Endothelial cell of umbilical vein (primary cell): Measurements from ENCODE around the gene RPS6KA6. TPM values are rescaled to one million over a fixed set of nuclear protein-coding genes. Genes with fewer than 3 reads are reported as not detected.
"Not testable (repeated sequence)": the region's sequence is repeated elsewhere in the genome, so short reads cannot be mapped to it uniquely, and the experiment has no call there.

Experiments
- BruUV-seq: library from RNA; stranded (reverse); fragments of 400-500 nt; replicated peaks from 2 replicates; lab custom pipeline; 2021; lab: Mats Ljungman, UMichigan
- CTCF ChIA-PET: fragments of 300-600, 350-600 bp; sonication (Branson Sonifier 250); formaldehyde crosslinking; loops from one replicate; lab custom pipeline; 2021; ENCODE audit warnings: antibody characterized with exemption, inconsistent platforms; lab: Charles Lee
- POLR2A ChIA-PET: fragments of 300-600, 350-600 bp; sonication (Branson Sonifier 250); formaldehyde crosslinking; loops from one replicate; lab custom pipeline; 2021; ENCODE audit warnings: antibody characterized with exemption, inconsistent platforms; lab: Charles Lee
- DNase-seq: peaks from one replicate; pipeline ENCODE4 v3.0.0-alpha.2; 2011; ENCODE audit warnings: low read depth, low spot score
- FAIRE-seq: peaks from 2 replicates; lab custom pipeline; 2011; peaks lifted over from hg19 to GRCh38; lab: Jason Lieb, UNC
- H2AFZ ChIP-seq: 2 replicates; pipeline ENCODE4 v1.6.0; 2012; ENCODE audit warnings: low read depth, low read length, control low read depth, inconsistent platforms
- H3K27ac ChIP-seq: 2 replicates; pipeline ENCODE4 v1.5.1; 2011; ENCODE audit warnings: low read depth, mild to moderate bottlenecking, control low read depth, low read length, moderate library complexity; ENCODE audit not compliant: insufficient read depth
- H3K27me3 ChIP-seq, 2 experiments: 2 replicates each; pipeline versions ENCODE4 v1.6.0 to v1.6.1; 2011; ENCODE audit warnings: low read length in 2 of 2, mixed read lengths in 1 of 2; ENCODE audit not compliant: control insufficient read depth in 2 of 2, insufficient read depth in 2 of 2
- H3K36me3 ChIP-seq, 2 experiments: 2 replicates in 1 of 2; 3 replicates in 1 of 2; pipeline ENCODE4 v1.5.1; 2011; ENCODE audit warnings: low read length in 2 of 2, mild to moderate bottlenecking in 1 of 2, moderate library complexity in 1 of 2; ENCODE audit not compliant: control insufficient read depth in 2 of 2, insufficient read depth in 2 of 2; ENCODE audit errors: extremely low read depth in 1 of 2
- H3K4me1 ChIP-seq: 3 replicates; pipeline ENCODE4 v1.5.1; 2011; ENCODE audit warnings: mild to moderate bottlenecking, low read length; ENCODE audit not compliant: control insufficient read depth, insufficient read depth; ENCODE audit errors: extremely low read depth
- H3K4me2 ChIP-seq: 2 replicates; pipeline ENCODE4 v1.6.1; 2011; ENCODE audit warnings: low read length, control low read depth, mixed read lengths; ENCODE audit not compliant: insufficient read depth
- H3K4me3 ChIP-seq, 3 experiments: fragments of 200-600 bp in 1 of 3; sonication (generic), shearing (Covaris generic) in 1 of 3; replicated peaks in 1 of 3; 2 replicates each; pipeline ENCODE4 v1.5.1; 2011 to 2016; ENCODE audit warnings: control low read depth in 3 of 3, low read length in 3 of 3, mild to moderate bottlenecking in 2 of 3, inconsistent platforms in 1 of 3, low read depth in 1 of 3, moderate library complexity in 1 of 3; ENCODE audit not compliant: insufficient read depth in 1 of 3
- H3K79me2 ChIP-seq: 2 replicates; pipeline ENCODE4 v1.6.0; 2012; ENCODE audit warnings: low read length, inconsistent platforms; ENCODE audit not compliant: control insufficient read depth, insufficient read depth
- H3K9ac ChIP-seq: replicated peaks from 2 replicates; pipeline ENCODE3; 2011; ENCODE audit warnings: low read length, control low read depth; ENCODE audit not compliant: insufficient read depth; ENCODE audit errors: extremely low read depth
- H3K9me1 ChIP-seq: replicated peaks from 3 replicates; pipeline ENCODE4 v1.6.0; 2011; ENCODE audit warnings: mild to moderate bottlenecking, low read length; ENCODE audit not compliant: control insufficient read depth, insufficient read depth; ENCODE audit errors: extremely low read depth
- H3K9me3 ChIP-seq: replicated peaks from 2 replicates; pipeline ENCODE4 v1.5.1; 2012; ENCODE audit warnings: low read length, inconsistent platforms; ENCODE audit not compliant: control insufficient read depth, insufficient read depth
- H4K20me1 ChIP-seq: replicated peaks from 2 replicates; pipeline ENCODE3; 2011; ENCODE audit warnings: mild to moderate bottlenecking, low read length; ENCODE audit not compliant: control insufficient read depth, insufficient read depth; ENCODE audit errors: extremely low read depth
- CTCF ChIP-seq, 2 donors: IDR thresholded peaks; 1 replicate in 1 of 2; 2 replicates in 1 of 2; pipeline ENCODE4 v1.5.1; 2011; ENCODE audit warnings: low read length in 2 of 2, mild to moderate bottlenecking in 2 of 2, moderate library complexity in 2 of 2, control low read depth in 1 of 2, inconsistent platforms in 1 of 2, low read depth in 1 of 2; ENCODE audit not compliant: insufficient read depth in 1 of 2; ENCODE audit errors: extremely low read depth in 1 of 2
- EZH2 ChIP-seq: IDR thresholded peaks from 2 replicates; pipeline ENCODE4 v1.6.1; 2012; ENCODE audit warnings: borderline replicate concordance, low read depth, mild to moderate bottlenecking, moderate library complexity, low read length, inconsistent platforms; ENCODE audit not compliant: severe bottlenecking
- FOS ChIP-seq: IDR thresholded peaks from 2 replicates; pipeline ENCODE4 v1.6.1; 2011; ENCODE audit warnings: mild to moderate bottlenecking, low read length, moderate library complexity, borderline replicate concordance; ENCODE audit not compliant: insufficient read depth
- GATA2 ChIP-seq: IDR thresholded peaks from 2 replicates; pipeline ENCODE4 v1.7.0; 2011; ENCODE audit warnings: low read depth, mild to moderate bottlenecking, moderate library complexity, mixed read lengths, low read length; ENCODE audit not compliant: insufficient read length, insufficient read depth
- JUN ChIP-seq: IDR thresholded peaks from 2 replicates; pipeline ENCODE4 v1.6.1; 2011; ENCODE audit warnings: borderline replicate concordance, low read depth; ENCODE audit not compliant: insufficient read length, insufficient read depth
- MAX ChIP-seq: IDR thresholded peaks from 2 replicates; pipeline ENCODE4 v1.6.1; 2011; ENCODE audit not compliant: insufficient read depth, insufficient read length
- MYC ChIP-seq: IDR thresholded peaks from one replicate; pipeline ENCODE4 v1.6.1; 2011; ENCODE audit warnings: mild to moderate bottlenecking, low read depth, low read length
- POLR2A ChIP-seq: IDR thresholded peaks from 2 replicates; pipeline ENCODE4 v1.6.1; 2012; ENCODE audit warnings: low read depth, mild to moderate bottlenecking, control low read depth, low read length
- POLR2AphosphoS5 ChIP-seq: IDR thresholded peaks from 2 replicates; pipeline ENCODE4 v1.6.1; 2012; ENCODE audit warnings: low read depth, mild to moderate bottlenecking, control low read depth, low read length, moderate library complexity; ENCODE audit not compliant: insufficient read depth
- dilution Hi-C: fragments of 300-500 bp; cut with MboI; formaldehyde crosslinking; loops from one replicate; pipeline ENCODE4 v1.15.0; 2019; ENCODE audit warnings: low sequenced_read_pairs; ENCODE audit not compliant: extremely low pct_ligation_motif_present
- intact Hi-C: fragments of 100-400 bp; cut with micrococcal nuclease; formaldehyde crosslinking; loops from one replicate; pipeline ENCODE4 v1.10.0; 2022
- polyA plus RNA-seq, 4 experiments: library from polyadenylated mRNA; depleted of rRNA in 3 of 4; stranded (reverse) in 3 of 4; unstranded in 1 of 4; fragments of >200 nt; gene quantifications; 2 replicates each; pipeline versions ENCODE4 v1.2.1 to v1.2.3, GENCODE V29; 2011 to 2012; ENCODE audit warnings: missing spikeins in 1 of 4
- total RNA-seq: library from RNA; stranded (reverse); gene quantifications from 2 replicates; pipeline ENCODE4 v1.2.3, GENCODE V29; 2021

RPS6KA6 gene
- total and polyA plus RNA-seq, 2 donors (not counting 3 experiments of a cell fraction or from before 2014, with no cell fraction given): 0.23 to 0.69 TPM

GRCh38 chrX:84099120-84099519 lies 88.9 kb downstream of the RPS6KA6 start:
- DNase-seq: no peak
- H3K4me2 ChIP-seq: no peak overlapping the region
- no peak overlapping the region for H3K27ac ChIP-seq
- no peak overlapping the region for H3K9ac ChIP-seq
- H4K20me1 ChIP-seq: no peaks in the 10 kb centered on the region
- no peak for FAIRE-seq
- H2AFZ ChIP-seq: no peak overlapping the region
- H3K4me3 ChIP-seq: no peak overlapping the region
- H3K79me2 ChIP-seq: no peaks in the 10 kb centered on the region
- H3K36me3 ChIP-seq: no peaks in the 10 kb centered on the region
- ChIA-PET CTCF (no interaction called here), POLR2A (no interaction called here)
- TF ChIP-seq GATA2: no peak
- TF ChIP-seq FOS: no peak
- TF ChIP-seq MYC: no peak
- no peak for TF ChIP-seq CTCF (IDR thresholded peaks at IDR 0.05; ENCODE audit: extremely low read depth in 1 of 2, insufficient read depth in 1 of 2, low read depth in 1 of 2, low read length in 2 of 2)
- no peak for TF ChIP-seq JUN
- no peak for TF ChIP-seq MAX
- no peak for TF ChIP-seq EZH2
- TF ChIP-seq POLR2A: no peak
- TF ChIP-seq POLR2AphosphoS5: no peak
- no peaks in the 10 kb centered on the region for H3K9me1 ChIP-seq
- H3K4me1 ChIP-seq: no peaks in the 10 kb centered on the region
- H3K27me3 ChIP-seq: no peaks in the 10 kb centered on the region
- dilution Hi-C loops (no loop called here), intact Hi-C loops (no loop called here)
- no peaks in the 10 kb centered on the region for H3K9me3 ChIP-seq
- no TSS peak for BruUV-seq

GRCh38 chrX:84079479-84080197 lies 108.4 kb downstream of the RPS6KA6 start:
- H2AFZ ChIP-seq, H3K79me2 ChIP-seq, H3K4me3 ChIP-seq, dilution Hi-C loops, H3K27ac ChIP-seq, H3K9me1 ChIP-seq, H3K27me3 ChIP-seq, BruUV-seq, H3K9ac ChIP-seq, DNase-seq, POLR2A ChIA-PET, H3K4me2 ChIP-seq, H3K36me3 ChIP-seq, H3K4me1 ChIP-seq, CTCF ChIA-PET, FAIRE-seq, H3K9me3 ChIP-seq, H4K20me1 ChIP-seq, intact Hi-C loops: not testable (repeated sequence)
